Germinal center (tissue), 1 donor: ENCODE results near the gene FGGY.

Source experiments
- DNase-seq: peaks from one replicate; pipeline ENCODE4 v3.0.0; 2012; ENCODE audit warnings: mixed read lengths, low spot score

The FGGY gene

DNA sequence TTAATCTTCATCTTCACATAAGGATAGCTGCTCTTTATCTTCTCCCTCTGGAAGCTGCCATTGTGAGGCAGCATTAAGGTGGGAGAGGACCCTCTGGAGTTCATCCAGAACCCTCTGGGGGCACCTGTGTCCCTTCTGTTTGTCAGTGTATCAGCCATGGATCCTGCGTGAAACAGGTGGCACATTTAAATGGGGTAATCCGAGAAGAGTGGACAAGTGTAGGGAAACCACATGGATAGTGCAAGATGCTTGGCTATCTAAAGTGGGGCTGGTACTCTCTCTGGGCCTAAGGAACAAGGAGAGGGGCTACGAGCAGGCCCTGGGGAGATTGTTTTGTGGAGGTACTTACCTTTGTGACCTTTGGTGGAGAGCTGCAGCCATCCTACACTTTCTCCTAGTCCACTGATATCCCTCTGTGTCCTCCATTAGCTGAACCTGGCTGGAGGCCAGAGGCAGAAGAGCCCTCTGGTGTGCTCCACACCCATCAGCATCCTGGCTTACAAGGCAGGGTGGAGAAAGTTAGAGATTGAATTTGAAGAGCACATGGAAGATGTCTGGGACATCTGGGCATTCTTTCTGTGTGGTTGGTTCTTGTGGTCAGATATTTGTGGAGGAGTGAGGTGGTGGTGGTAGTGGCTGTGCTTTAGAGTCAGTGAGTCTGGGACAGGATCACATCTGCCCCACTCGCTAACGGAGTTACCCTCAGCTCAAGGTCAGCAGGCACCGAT lies 117.7 kb downstream of the FGGY start:
- no peak for DNase-seq

- DNase-seq = no peak
Measured at GRCh38 chr1:59415286-59415850, 118.5 kb downstream of the FGGY start.

DNA sequence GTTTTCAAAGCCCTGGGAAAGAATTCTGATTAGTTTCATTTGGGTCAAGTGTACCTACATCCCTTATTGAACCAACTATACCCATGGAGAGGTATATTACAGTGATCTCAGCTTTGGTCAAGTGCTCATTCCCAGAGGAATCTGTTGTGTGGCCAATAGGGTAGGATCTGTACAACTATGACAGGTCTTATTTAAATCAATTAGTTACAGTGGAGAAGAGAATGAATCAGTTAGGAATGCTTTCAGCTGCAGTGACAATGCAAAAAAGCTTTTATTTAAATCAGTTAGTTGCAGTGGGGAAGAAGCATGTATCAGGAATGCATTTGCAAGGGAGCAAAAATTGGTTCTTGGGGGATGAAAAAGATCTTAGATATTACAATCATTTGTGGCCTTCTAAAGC lies 119.0 kb downstream of the FGGY start:
- no peak for DNase-seq

DNA sequence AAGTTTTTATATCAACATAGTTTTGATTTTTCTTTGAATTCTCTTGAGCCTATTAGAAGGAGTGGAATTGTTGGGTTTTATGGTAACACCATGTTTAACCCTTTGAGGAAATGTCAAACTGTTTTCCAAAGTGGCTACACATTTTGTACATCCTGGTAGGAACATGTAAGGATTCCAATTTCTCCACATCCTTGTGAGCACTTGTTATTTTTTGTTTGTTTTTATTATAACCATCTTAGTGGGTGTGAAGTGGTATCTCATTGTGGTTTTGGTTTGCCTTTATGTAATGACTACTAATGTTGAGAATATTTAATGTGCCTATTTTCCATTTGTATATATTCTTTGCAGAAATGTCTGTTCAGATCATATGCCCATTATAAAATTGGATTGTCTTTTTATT lies 120.5 kb downstream of the FGGY start:
- no peak for DNase-seq

- DNase-seq = no peak
Measured at GRCh38 chr1:59418363-59419144, 121.7 kb downstream of the FGGY start.

DNA sequence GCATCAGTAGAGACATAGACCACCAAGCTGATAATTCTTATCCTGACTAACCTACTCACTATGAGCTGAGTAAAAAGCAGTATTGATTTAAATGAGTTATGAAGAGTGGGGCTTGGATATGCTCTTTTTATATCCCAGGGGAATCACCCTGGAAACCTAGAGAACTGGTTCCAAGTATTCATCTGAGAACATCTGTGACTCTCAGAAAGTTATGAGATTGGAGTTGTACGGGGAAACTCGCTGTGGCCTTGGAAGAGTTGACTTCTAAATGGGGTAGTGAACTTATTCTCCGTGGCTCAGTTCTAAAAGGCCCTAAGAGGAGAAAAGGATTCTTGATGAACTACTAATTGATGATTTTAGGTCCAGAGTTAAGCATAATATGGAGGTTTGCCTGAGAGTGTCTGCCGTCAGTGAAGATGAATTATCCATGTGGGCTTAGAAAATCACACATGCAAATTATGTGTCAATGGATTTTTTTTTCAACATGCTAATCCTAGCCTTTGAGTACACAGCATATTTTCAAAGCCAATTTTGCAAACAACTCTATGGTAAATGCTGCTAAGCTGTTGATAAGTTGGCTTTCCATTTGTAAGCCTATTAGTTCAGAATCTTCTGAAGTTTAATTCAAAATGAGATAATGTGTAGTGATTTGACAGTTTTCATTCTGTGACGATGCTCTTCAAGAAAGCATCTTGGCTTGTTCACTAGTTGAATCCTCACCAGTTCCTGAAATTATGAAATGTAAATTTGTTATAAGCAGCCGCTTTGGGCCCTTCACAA lies 122.7 kb downstream of the FGGY start:
- DNase-seq = no peak

- no peak for DNase-seq
Measured at GRCh38 chr1:59421232-59421920, 124.5 kb downstream of the FGGY start.

GRCh38 chr1:59422921-59423575 lies 126.2 kb downstream of the FGGY start:
- DNase-seq = no peak

DNA sequence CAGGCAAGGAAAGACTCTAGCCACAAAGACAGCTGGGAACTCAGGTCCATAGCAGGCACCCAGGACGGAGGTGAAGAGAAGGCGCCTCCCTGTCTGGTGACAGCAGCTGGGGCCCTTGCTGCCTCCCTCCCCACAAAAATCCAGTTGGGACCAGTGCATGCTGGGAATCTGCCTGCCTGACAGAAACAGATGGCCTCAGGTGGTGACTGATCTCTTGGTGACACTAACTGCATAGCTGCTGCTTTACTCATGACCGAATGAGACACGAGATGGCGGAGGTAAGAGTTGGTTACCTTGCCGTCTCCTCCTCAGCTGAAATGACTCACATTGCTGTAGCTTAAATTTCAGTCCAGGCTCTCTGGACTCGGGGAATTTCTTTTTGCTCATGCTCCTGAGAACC lies 130.3 kb downstream of the FGGY start:
- no peak for DNase-seq

DNA sequence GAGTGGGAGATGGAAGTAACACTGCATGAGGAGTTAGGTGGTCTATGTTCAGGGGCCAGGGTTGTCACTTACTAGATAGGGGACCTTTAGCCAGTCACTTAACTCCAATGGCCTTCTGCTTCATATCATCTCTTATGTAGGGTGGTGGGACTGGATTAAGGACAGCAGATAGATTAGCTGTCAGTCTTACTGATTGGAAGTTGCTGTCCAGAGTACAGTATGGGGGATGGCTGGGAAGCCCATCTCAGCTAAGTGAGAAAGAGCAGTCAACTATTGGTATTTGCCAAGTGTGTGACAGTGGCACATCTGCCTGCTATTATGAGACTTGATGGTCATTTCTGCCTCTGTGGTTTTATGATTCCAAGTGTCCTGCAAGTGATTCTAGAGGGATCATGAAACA lies 130.9 kb downstream of the FGGY start:
- DNase-seq = no peak

DNA sequence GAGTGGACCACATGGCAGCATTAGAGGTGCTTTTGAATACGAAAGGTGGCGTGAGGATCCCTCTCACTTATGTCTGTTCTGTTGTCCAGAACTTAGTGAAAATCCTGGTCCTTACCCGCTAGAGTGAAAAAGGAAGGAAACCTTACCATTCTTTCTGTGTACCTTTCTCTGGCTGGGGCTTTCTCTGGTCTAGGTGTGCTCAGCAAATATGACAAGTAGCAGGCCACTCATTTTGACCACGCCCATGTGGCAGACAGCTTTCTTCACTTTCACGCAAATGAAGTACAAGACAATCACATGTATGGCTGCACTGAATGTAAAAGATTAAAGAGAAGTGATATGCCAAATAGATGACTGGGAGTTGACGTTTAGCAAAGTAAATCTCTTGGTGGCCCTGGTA lies 131.9 kb downstream of the FGGY start:
- DNase-seq = no peak

GRCh38 chr1:59429656-59430055 lies 132.8 kb downstream of the FGGY start:
- DNase-seq = no peak

GRCh38 chr1:59431566-59432294 lies 134.8 kb downstream of the FGGY start:
- no peak for DNase-seq

GRCh38 chr1:59432531-59433439 lies 135.9 kb downstream of the FGGY start:
- no peak for DNase-seq

DNA sequence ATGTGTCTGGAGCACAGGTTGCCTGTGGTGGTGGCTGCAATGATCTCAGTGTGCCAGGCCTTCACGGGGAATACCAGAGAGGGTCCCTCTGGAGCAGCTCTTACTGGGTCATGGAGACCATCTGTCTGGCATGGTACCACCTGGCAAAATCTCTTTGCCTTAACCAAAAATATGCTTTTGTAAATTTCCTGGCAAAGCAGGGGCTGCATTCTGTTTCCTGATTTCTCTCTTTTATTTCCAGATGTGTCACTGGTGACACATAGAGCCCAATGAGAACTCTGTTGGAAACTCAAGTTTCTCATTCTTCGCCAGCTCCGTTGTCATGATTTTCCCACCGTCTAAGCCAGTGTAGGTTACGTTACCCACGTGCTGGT lies 136.5 kb downstream of the FGGY start:
- DNase-seq = no peak

GRCh38 chr1:59434336-59434735 lies 137.4 kb downstream of the FGGY start:
- no peak for DNase-seq

GRCh38 chr1:59436637-59437036 lies 139.7 kb downstream of the FGGY start:
- no peak for DNase-seq

DNA sequence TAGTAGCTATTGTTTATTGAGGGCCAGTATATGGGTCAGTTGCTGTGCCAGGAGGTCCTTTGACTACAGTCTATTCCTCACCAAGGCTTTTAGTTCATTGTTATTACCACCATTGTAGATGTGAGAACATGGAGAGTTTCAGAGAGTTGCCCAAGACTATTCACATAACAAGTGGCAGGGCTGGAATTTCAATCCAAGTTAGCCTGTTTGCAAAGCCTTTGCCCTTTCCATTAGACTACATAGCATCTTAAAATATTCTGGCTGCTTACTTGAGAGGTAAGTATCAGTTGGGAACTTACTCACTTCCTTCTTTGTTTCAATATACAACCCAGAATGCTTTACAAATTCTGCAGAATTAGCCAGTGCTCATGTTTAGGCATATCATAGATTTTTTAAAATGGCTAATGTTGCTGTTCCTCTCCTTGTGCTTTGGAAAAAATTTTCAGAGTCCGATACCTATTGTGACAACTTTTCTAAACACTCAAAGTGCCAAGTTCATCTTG lies 141.2 kb downstream of the FGGY start:
- no peak for DNase-seq

DNA sequence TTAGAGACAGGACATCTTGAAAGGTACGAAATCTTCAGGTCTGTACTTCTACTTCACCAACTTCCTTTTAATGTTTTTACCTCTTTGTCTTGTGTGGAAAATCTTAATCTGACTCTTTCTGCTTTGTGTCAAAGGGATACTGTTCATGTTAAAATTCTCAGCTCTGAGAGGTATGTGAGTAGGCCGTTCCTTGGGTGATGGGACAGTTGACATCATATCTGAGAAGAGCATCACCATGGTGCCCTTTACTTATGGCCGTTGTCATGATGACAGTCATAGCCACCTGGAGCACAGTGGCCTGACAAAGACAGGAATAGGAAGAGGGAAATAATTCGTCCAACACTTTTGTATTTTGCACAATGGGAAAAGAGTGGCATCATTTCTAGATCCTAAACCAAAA lies 145.6 kb downstream of the FGGY start:
- no peak for DNase-seq
